Retinal pigment epithelial cell (primary cell): Measurements from ENCODE around the gene ATRNL1.
A peak's percentile ranks its signal among the peaks of the same experiment; 100 is the strongest.

Experiments
- DNase-seq: peaks from one replicate; pipeline ENCODE4 v3.0.0-alpha.2; 2010; ENCODE audit warnings: low read depth
- H3K4me3 ChIP-seq: 2 replicates; pipeline ENCODE4 v1.5.1; 2011; ENCODE audit warnings: mild to moderate bottlenecking, low read length, control low read depth, moderate library complexity
- TF ChIP-seq, protein P1 (sequence below): conservative IDR thresholded peaks from 2 replicates; pipeline ENCODE4 v1.5.1; 2011; ENCODE audit warnings: low read depth, low read length, control low read depth, inconsistent platforms

Gene ATRNL1

DNA sequence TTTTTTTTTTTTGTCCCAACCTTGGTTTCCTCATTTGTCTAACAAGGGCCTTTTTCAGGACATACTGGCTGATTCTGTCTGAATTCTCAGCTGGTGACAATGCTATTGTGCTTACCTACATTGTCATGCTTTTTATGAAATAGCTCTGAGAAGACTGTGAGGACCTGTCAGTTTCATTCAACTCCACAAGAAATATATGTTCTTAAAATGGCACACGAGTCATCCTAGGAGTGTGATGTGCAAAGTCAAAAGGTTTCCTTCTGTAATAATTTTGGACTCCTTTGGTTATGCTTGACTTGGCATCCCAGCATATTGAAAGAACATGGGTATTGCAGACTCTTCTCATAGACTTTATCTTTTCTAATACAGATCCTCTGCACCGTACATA, 863.8 kb downstream of the ATRNL1 start:
- no peak for DNase-seq
- TF ChIP-seq, protein P1, sequence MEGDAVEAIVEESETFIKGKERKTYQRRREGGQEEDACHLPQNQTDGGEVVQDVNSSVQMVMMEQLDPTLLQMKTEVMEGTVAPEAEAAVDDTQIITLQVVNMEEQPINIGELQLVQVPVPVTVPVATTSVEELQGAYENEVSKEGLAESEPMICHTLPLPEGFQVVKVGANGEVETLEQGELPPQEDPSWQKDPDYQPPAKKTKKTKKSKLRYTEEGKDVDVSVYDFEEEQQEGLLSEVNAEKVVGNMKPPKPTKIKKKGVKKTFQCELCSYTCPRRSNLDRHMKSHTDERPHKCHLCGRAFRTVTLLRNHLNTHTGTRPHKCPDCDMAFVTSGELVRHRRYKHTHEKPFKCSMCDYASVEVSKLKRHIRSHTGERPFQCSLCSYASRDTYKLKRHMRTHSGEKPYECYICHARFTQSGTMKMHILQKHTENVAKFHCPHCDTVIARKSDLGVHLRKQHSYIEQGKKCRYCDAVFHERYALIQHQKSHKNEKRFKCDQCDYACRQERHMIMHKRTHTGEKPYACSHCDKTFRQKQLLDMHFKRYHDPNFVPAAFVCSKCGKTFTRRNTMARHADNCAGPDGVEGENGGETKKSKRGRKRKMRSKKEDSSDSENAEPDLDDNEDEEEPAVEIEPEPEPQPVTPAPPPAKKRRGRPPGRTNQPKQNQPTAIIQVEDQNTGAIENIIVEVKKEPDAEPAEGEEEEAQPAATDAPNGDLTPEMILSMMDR = no peak
- no peak overlapping the region for H3K4me3 ChIP-seq

DNA sequence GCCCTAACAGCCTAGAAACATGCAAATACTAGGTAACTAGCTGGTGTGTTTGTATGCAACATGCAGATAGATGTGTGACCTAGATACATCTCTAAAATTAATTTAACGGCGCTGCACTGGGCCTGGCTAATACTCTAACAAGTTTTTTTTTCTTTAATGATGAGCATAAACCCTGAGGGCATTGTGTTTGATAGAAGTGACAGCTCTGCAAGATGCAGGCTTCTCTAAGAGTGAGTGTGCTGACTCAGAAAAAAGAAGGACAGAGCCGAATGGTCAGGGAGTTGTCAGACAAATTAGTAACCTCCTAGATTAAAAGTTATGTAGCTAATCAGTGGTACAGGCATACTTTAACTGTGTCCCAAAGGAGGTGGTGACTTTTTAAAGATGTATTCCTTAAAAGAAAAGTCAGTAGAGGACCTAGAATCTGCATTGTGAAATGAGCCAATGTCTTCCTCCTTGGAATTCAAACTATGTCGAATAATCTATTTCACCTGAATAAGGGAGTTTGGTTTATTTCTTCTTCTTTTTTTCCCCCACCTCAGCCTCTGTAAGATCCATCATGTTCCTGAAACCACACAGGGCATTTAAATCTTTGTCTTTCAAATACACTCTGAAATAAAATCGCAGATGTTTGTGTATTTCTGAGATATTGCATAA, 864.7 kb downstream of the ATRNL1 start:
- no peak overlapping the region for H3K4me3 ChIP-seq
- no peak for DNase-seq
- TF ChIP-seq, protein P1 = no peak

DNA sequence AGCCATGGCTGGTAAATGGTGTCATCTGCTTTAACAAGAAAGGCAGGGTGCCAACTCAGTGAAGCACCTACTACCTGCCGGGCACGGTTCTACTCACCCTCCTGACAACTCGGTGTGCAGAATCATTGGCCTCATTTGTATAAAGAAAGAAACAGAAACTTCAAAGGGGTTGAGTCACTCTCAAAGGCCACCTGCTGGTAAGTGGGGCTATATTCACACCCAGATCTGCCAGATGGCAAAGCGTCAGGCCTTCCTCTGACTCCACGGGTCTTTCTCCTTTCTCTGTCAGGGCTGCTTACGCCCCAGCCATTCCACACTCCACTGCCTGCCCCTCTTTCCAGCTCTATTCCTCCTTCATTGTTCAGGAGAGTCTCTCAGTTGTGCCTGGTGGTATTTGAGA, 870.7 kb downstream of the ATRNL1 start:
- no peak overlapping the region for H3K4me3 ChIP-seq
- no peak for DNase-seq
- TF ChIP-seq, protein P1 = peak; percentile 50

DNA sequence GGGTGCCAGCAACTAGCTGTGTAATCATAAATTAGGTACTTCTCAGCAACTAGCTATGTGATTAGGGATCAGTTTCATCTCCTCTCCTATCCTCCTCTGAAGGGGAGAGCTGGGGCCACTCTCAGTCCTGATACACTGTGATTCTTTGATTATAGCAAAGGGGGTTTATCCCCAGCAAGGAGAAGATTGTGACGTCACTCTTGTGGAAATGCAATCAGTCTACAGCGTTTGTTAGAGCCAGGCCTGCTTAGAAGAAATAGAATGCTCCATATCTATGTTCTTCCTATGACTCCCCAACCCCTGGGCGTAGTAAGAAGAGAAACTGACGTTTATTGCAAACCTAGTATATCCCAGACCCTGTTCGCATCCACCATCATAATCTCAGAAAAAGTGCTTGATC, 871.7 kb downstream of the ATRNL1 start:
- TF ChIP-seq, protein P1 = no peak
- no peak for DNase-seq
- H3K4me3 ChIP-seq = no peak overlapping the region

DNA sequence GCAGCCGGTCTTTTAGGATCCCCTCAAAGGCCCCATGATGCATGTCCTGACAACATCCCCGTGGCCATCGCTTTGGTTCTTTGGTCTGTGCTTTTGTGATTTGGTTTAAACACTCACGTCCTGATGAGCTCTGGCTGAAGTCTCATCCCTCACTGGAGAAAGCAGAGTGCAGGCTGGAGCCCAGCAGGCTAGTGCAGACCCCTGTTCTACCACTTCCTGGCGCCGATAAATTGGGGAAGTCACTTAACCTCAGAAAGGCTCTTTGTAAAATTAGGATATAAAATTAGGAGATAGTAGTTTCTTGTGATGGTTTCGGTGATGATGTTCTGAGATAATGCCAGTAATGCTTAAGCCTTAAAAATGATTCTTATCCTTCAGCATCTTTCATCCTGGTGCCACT, 872.2 kb downstream of the ATRNL1 start:
- no peak overlapping the region for H3K4me3 ChIP-seq
- TF ChIP-seq, protein P1 = no peak
- no peak for DNase-seq

DNA sequence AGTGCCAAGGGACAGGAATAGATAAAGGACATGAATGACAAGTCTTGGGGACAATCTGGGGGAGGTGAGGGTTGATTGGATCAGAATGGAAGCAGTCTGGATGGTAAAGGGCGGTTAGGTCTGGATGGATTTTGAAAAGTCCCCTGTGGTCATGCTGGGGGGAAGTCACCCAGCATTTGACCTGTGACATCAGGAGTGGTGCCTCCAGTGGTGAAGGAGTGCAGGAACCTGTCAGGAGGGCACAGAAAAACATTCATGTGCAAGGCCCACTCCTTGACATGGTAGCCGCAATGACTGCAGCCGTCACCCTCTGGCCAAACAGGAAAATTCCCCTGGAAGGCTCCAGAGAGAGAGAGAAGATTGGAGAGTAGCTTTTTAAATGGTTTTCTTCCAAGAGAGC, 875.1 kb downstream of the ATRNL1 start:
- TF ChIP-seq, protein P1 = peak; percentile 4
- H3K4me3 ChIP-seq = no peak overlapping the region
- DNase-seq = no peak

DNA sequence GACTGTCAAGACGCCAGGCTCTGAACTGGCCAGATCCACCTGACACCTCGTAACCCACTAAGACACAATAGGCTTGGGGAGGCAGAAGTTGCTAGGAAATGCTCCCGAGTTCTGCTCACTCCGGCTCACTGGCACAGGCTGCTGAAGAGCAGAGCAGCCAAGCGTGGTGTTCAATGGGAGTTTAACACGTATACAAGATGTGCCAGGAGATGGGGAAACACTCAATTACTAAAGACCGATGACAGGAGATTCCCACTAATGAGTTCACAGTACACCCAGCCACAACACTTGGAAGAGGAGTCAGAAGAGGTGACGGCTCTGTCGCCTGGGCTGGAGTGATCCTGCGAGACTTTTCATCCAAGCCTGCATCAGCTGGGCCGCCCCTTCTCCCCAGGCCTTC, 876.4 kb downstream of the ATRNL1 start:
- TF ChIP-seq, protein P1 = no peak
- DNase-seq = no peak
- H3K4me3 ChIP-seq = no peak overlapping the region
